IPS-11a (cell line): ENCODE data around the gene CDHR1.

Experiments
- H3K4me3 ChIP-seq: one replicate; pipeline ENCODE4 v1.5.1; 2013; ENCODE audit warnings: low read depth, low read length, control low read depth

The CDHR1 gene

GRCh38 chr10:84261236-84261915, 67.0 kb downstream of the CDHR1 start:
- H3K4me3 ChIP-seq: no peak overlapping the region

GRCh38 chr10:84262190-84262956, 68.0 kb downstream of the CDHR1 start:
- no peak overlapping the region for H3K4me3 ChIP-seq

- no peak overlapping the region for H3K4me3 ChIP-seq
These were observed 69.4 kb downstream of the CDHR1 start for GRCh38 chr10:84263716-84264115.

GRCh38 chr10:84264611-84265141, 70.3 kb downstream of the CDHR1 start:
- no peak overlapping the region for H3K4me3 ChIP-seq

GRCh38 chr10:84265418-84265817, 71.1 kb downstream of the CDHR1 start:
- H3K4me3 ChIP-seq: no peak overlapping the region

GRCh38 chr10:84267503-84268126, 73.3 kb downstream of the CDHR1 start:
- no peak overlapping the region for H3K4me3 ChIP-seq

GRCh38 chr10:84269162-84269561, 74.8 kb downstream of the CDHR1 start:
- H3K4me3 ChIP-seq: no peak overlapping the region
